K562 (cell line): ENCODE data around the gene FAM89B. TPM values are rescaled to one million over a fixed set of nuclear protein-coding genes. Genes with fewer than 3 reads are reported as not detected.

ENCODE experiments used
- ATAC-seq: fragments of 200-7000 bp; cut with Tn5 transposase; 3 replicates; pipeline ENCODE4 v1.9.1; 2020; ENCODE audit warnings: moderate library complexity
- BruUV-seq: library from RNA; stranded (reverse); fragments of 400-500 nt; replicated peaks from 2 replicates; lab custom pipeline; 2021; lab: Mats Ljungman, UMichigan
- CTCF ChIA-PET: fragments of 300-600 bp; formaldehyde crosslinking; extraction: SDS; loops from one replicate; lab custom pipeline; 2021; ENCODE audit warnings: low intra/inter-chr PET ratio; lab: Yijun Ruan, JAX
- POLR2A ChIA-PET: fragments of 300-600, 350-650 bp; sonication (Branson Sonifier 250); formaldehyde crosslinking; extraction: SDS; loops from one replicate; lab custom pipeline; 2021; ENCODE audit warnings: antibody characterized with exemption, inconsistent platforms; lab: Yijun Ruan, JAX
- DNase-seq, 4 experiments: peaks; one replicate each; pipeline versions ENCODE4 v3.0.0 to v3.0.0-alpha.2; 2011 to 2018; ENCODE audit warnings: low spot score in 3 of 4, mixed read lengths in 3 of 4; ENCODE audit errors: extremely low read depth in 1 of 4
- FAIRE-seq: peaks from 2 replicates; lab custom pipeline; 2011; peaks lifted over from hg19 to GRCh38; lab: Jason Lieb, UNC
- H2AFZ ChIP-seq: 2 replicates; pipeline ENCODE4 v1.6.0; 2011; ENCODE audit warnings: low read depth, low read length, control low read depth, inconsistent platforms
- H3K27ac ChIP-seq: fragments of 200-600 bp; 3 replicates; pipeline ENCODE4 v1.8.0; 2011; ENCODE audit warnings: low read depth, mild to moderate bottlenecking, control low read depth, inconsistent platforms, low read length, moderate library complexity, mixed read lengths; ENCODE audit errors: extremely low read depth
- H3K27me3 ChIP-seq, 2 experiments: fragments of 300-600 bp in 1 of 2; 2 replicates in 1 of 2; 3 replicates in 1 of 2; pipeline versions ENCODE4 v1.6.0 to v1.8.0; 2011; ENCODE audit warnings: inconsistent platforms in 2 of 2, low read length in 2 of 2, mild to moderate bottlenecking in 1 of 2, mixed read lengths in 1 of 2, moderate library complexity in 1 of 2; ENCODE audit not compliant: control insufficient read depth in 2 of 2, insufficient read depth in 2 of 2
- H3K36me3 ChIP-seq: fragments of 300-600 bp; 3 replicates; pipeline ENCODE4 v1.8.0; 2011; ENCODE audit warnings: mild to moderate bottlenecking, low read length, inconsistent platforms; ENCODE audit not compliant: control insufficient read depth, insufficient read depth
- H3K4me1 ChIP-seq, 2 experiments: fragments of 200-600 bp in 1 of 2; replicated peaks in 1 of 2; 2 replicates in 1 of 2; 3 replicates in 1 of 2; pipeline versions ENCODE4 v1.5.1 to v1.8.0; 2011; ENCODE audit warnings: inconsistent platforms in 2 of 2, low read length in 2 of 2, mild to moderate bottlenecking in 1 of 2, mixed read lengths in 1 of 2, moderate library complexity in 1 of 2; ENCODE audit not compliant: control insufficient read depth in 2 of 2, insufficient read depth in 2 of 2
- H3K4me2 ChIP-seq: 2 replicates; pipeline ENCODE4 v1.6.1; 2011; ENCODE audit warnings: low read length, control low read depth, inconsistent platforms, mixed read lengths; ENCODE audit not compliant: insufficient read depth
- H3K4me3 ChIP-seq: fragments of 200-600 bp; sonication (generic), shearing (Covaris generic); 2 replicates; pipeline ENCODE4 v1.5.1; 2016; ENCODE audit warnings: control low read depth, inconsistent platforms
- H3K79me2 ChIP-seq: fragments of 200-600 bp; 3 replicates; pipeline ENCODE4 v1.8.0; 2011; ENCODE audit warnings: low read length, inconsistent platforms; ENCODE audit not compliant: control insufficient read depth, insufficient read depth
- H3K9ac ChIP-seq, 2 experiments: 2 replicates each; pipeline versions ENCODE4 v1.6.0 to v1.6.1; 2011; ENCODE audit warnings: low read depth in 2 of 2, low read length in 2 of 2, control low read depth in 1 of 2, inconsistent platforms in 1 of 2, mild to moderate bottlenecking in 1 of 2, mixed read lengths in 1 of 2; ENCODE audit not compliant: insufficient read depth in 1 of 2
- H3K9me1 ChIP-seq: one replicate; pipeline ENCODE4 v1.6.0; 2011; ENCODE audit warnings: inconsistent platforms, mild to moderate bottlenecking, low read length, moderate library complexity; ENCODE audit not compliant: control insufficient read depth, insufficient read depth
- H3K9me3 ChIP-seq: replicated peaks from 2 replicates; pipeline ENCODE4 v1.5.1; 2011; ENCODE audit warnings: low read depth, low read length, inconsistent platforms; ENCODE audit not compliant: control insufficient read depth, insufficient read depth
- H4K20me1 ChIP-seq: replicated peaks from 2 replicates; pipeline ENCODE4 v1.6.1; 2011; ENCODE audit warnings: low read length, inconsistent platforms, mixed read lengths; ENCODE audit not compliant: control insufficient read depth, insufficient read depth
- WGBS: fragments of 100-300 bp; shearing (Covaris generic); methylation state at CpG from one replicate; pipeline ENCODE4 v1.1.6; 2016; ENCODE audit warnings: low coverage, mixed read lengths; ENCODE audit not compliant: insufficient coverage; ENCODE audit errors: missing lambda C conversion rate; 5-methylcytosine and 5-hydroxymethylcytosine counted together
- in situ Hi-C: fragments of 300-500 bp; cut with MboI; formaldehyde crosslinking; loops from 4 replicates; pipeline ENCODE4 v1.15.0; 2018; ENCODE audit warnings: inconsistent platforms, mixed read lengths
- intact Hi-C: fragments of 100-400 bp; cut with micrococcal nuclease; formaldehyde crosslinking; loops from 2 replicates; pipeline ENCODE4 v1.14.2; 2022
- polyA plus RNA-seq, 8 experiments: library from polyadenylated mRNA; depleted of rRNA in 4 of 8; stranded (reverse) in 5 of 8; unstranded in 3 of 8; fragments of >200 nt; fragmentation: Nextera tagmentation in 2 of 8; fragmentation: Illumina TruSeq in 1 of 8; extraction: Ambion mirVana in 2 of 8; extraction: Trizol in 1 of 8; gene quantifications; 2 replicates each; pipeline versions ENCODE4 v1.2.1 to v1.2.3, GENCODE V29; 2011 to 2014; ENCODE audit warnings: inconsistent platforms in 1 of 8, missing spikeins in 1 of 8
- total RNA-seq, 7 experiments: library from RNA; depleted of rRNA in 6 of 7; stranded (reverse); fragments of >200 nt in 6 of 7; fragmentation: Illumina TruSeq in 2 of 7; extraction: Trizol in 2 of 7; gene quantifications; 2 replicates each; pipeline versions ENCODE4 v1.2.1 to v1.2.3, GENCODE V29; 2011 to 2021; ENCODE audit warnings: low replicate concordance in 1 of 7
- TF ChIP-seq, protein P1 (sequence below): sonication (generic); formaldehyde crosslinking; IDR thresholded peaks from 2 replicates; pipeline ENCODE4 v1.8.1; 2023; ENCODE audit warnings: mild to moderate bottlenecking, missing genetic modification reagents
- TF ChIP-seq, protein P2 (sequence below): fragments of 250-450 bp; sonication (Bioruptor Pico); IDR thresholded peaks from 2 replicates; pipeline ENCODE4 v1.4.0; 2020; ENCODE audit warnings: mild to moderate bottlenecking

FAM89B gene
- total and polyA plus RNA-seq, 9 of the 15 experiments (the other 6 are each of a cell fraction or from before 2014, with no cell fraction given), result 0.32 to 27.6 (median 11.9) TPM

DNA sequence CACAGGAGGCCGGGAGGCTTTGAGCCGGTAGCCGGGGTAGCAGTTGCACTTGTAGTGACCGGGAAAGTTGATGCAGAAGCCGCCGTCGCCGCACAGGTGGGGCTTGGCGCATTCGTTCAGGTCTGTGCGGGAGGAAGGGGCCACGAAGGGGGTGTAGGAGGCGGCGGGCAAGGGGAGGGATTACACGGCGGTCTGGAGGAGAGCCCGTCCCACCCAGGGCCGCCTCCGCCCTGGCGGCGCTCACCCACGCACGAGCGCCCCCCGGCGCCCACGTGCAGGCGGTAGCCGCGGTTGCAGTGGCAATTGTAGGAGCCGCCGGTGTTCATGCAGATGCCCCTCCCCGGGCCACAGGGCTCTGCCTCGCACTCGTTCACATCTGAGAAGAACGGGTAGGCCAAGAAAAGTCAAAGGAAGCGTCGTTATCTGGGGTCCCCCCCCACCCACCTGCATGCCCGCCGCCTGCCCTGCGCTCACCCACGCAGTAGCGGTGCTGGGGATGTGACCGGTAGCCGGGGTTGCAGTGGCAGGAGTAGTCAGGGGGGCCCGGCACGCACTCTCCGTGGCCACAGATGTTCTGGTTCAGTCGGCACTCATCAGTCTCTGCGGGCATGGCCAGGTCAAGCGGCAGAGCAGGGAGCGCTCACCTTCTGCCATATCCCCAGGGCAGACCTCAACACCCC lies 24.8 kb upstream of the FAM89B start:
- DNase-seq, result no peak
- H3K9ac ChIP-seq, result no peak overlapping the region
- no peak overlapping the region for H2AFZ ChIP-seq
- ATAC-seq, result no peak
- TF ChIP-seq, protein P1, sequence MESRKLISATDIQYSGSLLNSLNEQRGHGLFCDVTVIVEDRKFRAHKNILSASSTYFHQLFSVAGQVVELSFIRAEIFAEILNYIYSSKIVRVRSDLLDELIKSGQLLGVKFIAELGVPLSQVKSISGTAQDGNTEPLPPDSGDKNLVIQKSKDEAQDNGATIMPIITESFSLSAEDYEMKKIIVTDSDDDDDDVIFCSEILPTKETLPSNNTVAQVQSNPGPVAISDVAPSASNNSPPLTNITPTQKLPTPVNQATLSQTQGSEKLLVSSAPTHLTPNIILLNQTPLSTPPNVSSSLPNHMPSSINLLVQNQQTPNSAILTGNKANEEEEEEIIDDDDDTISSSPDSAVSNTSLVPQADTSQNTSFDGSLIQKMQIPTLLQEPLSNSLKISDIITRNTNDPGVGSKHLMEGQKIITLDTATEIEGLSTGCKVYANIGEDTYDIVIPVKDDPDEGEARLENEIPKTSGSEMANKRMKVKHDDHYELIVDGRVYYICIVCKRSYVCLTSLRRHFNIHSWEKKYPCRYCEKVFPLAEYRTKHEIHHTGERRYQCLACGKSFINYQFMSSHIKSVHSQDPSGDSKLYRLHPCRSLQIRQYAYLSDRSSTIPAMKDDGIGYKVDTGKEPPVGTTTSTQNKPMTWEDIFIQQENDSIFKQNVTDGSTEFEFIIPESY, result peak; percentile 96
- TF ChIP-seq, protein P2, sequence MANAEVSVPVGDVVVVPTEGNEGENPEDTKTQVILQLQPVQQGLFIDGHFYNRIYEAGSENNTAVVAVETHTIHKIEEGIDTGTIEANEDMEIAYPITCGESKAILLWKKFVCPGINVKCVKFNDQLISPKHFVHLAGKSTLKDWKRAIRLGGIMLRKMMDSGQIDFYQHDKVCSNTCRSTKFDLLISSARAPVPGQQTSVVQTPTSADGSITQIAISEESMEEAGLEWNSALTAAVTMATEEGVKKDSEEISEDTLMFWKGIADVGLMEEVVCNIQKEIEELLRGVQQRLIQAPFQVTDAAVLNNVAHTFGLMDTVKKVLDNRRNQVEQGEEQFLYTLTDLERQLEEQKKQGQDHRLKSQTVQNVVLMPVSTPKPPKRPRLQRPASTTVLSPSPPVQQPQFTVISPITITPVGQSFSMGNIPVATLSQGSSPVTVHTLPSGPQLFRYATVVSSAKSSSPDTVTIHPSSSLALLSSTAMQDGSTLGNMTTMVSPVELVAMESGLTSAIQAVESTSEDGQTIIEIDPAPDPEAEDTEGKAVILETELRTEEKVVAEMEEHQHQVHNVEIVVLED, result no peak
- FAIRE-seq, result no peak
- 84% methylated on average over 16 of the region's 52 CpGs for WGBS
- H3K27ac ChIP-seq, result no peak overlapping the region
- H3K27me3 ChIP-seq, result no peaks in the 10 kb centered on the region
- no TSS peak for BruUV-seq
- in situ Hi-C loops, result no loop called here
- H3K9me1 ChIP-seq, result no peaks in the 10 kb centered on the region
- CTCF ChIA-PET, result no interaction called here
- no peaks in the 10 kb centered on the region for H3K9me3 ChIP-seq
- peaks cover 28 to 61% of the 10 kb centered on the region in 2 experiments for H3K4me1 ChIP-seq
- intact Hi-C loops, result loop anchor here (10.0 kb wide), 1 partner anchor 267 kb away; no protein-coding TSS in a partner anchor
- H4K20me1 ChIP-seq, result 0 out of 2 replicates have a peak, but pooled peaks cover 8% of the 10 kb centered on the region
- H3K4me3 ChIP-seq, result no peak overlapping the region
- no peaks in the 10 kb centered on the region for H3K36me3 ChIP-seq
- no peak overlapping the region for H3K4me2 ChIP-seq
- H3K79me2 ChIP-seq, result no peaks in the 10 kb centered on the region
- POLR2A ChIA-PET, result interaction anchor here (0.7 to 2.0 kb wide), 5 partner anchors 10 to 48 kb away, joined by 3 to 10 read pairs (median 6); partner anchors contain the start of gene MALAT1
